NCI-H2227 (cell line): Measurements from ENCODE around the gene KCNMB1.

ENCODE experiments used
- DNase-seq: peaks from one replicate; lab custom pipeline; 2025; ENCODE audit not compliant: unreplicated experiment; lab: John Stamatoyannopoulos, UW

The KCNMB1 gene

GRCh38 chr5:170342153-170342725, 46.9 kb downstream of the KCNMB1 start:
- no peak for DNase-seq

DNA sequence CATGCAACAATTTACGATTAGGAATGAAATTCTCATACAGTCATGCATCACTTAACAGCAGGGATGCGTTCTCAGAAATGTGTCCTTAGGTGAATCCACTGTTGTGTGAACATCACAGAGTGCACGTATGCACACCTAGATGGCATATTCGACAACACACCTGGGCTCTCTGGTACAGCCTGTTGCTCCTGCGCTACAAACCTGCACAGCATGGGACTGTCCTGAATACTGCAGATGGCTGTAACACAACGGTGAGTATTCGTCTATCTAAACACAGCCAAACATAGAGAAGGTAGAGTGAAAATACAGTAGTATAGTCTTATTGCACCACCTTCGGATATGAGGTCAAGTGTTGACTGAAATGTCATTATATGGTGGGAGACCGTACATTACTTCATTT, 47.6 kb downstream of the KCNMB1 start:
- DNase-seq = no peak

GRCh38 chr5:170339780-170340167, 49.4 kb downstream of the KCNMB1 start:
- no peak for DNase-seq

DNA sequence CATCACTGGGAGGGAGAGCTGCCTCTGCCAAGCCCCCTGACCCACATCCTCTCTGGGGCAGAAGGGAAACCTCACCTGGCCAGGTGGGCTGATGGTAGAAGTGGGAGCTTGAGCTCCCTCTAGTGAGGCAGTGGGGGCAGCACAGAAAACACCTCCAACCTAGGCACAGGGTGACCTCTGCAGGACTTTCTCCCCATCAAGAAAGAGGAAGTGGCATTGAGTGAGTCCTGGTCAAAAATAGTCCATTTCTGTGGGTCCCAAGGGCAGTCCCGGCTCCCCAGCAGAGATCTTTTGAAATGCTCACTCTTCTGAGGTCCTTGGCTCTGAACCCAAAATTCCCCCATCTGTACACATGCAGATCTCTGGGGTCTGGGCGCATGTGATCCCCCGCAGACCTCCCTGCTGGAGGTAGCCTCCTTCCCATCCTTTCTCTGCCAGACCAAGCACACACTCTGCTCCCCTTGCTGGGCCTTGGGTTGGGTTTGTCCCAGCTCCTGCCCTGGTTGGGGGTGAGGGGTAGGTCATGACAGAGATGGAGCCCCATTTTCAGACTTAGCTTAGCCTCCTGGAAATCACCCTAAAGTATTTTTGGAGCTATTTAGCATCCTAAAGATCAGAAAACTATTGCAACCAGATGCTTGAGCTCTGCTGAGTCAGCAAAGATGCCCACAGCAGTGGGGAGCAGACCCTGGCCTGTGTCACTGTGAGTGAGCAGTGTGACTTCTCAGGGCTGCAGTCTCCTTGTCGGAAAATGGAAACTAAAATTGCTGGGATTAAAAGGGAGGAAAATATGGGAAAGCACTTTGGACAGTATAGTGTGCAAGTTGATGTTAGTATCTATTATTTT, 50.0 kb downstream of the KCNMB1 start:
- DNase-seq = no peak

GRCh38 chr5:170338291-170338690, 50.9 kb downstream of the KCNMB1 start:
- DNase-seq = no peak

- peak; percentile 50 for DNase-seq
Measured at GRCh38 chr5:170337045-170337733, 52.0 kb downstream of the KCNMB1 start.

DNA sequence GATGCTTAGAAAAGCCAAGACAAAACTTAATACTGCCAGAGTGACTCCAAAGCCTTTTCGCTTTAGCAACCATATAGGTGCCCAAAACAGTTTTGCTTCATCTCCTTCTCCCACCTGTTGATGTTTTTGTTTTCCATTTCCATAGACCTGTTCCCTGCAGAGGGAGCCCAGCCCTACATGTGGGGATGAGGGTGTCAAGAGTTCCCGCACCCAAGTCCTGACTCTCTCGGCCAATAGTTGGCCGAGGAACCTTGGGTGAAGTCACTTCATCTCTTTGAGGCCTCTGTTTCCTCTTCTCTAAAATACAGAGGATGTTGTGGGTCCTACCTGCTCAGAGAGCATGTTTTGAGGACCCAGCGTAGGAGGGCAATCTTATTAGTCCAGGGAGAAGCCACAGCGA, 53.1 kb downstream of the KCNMB1 start:
- DNase-seq = no peak

- DNase-seq = no peak
Measured at GRCh38 chr5:170334626-170335025, 54.5 kb downstream of the KCNMB1 start.

DNA sequence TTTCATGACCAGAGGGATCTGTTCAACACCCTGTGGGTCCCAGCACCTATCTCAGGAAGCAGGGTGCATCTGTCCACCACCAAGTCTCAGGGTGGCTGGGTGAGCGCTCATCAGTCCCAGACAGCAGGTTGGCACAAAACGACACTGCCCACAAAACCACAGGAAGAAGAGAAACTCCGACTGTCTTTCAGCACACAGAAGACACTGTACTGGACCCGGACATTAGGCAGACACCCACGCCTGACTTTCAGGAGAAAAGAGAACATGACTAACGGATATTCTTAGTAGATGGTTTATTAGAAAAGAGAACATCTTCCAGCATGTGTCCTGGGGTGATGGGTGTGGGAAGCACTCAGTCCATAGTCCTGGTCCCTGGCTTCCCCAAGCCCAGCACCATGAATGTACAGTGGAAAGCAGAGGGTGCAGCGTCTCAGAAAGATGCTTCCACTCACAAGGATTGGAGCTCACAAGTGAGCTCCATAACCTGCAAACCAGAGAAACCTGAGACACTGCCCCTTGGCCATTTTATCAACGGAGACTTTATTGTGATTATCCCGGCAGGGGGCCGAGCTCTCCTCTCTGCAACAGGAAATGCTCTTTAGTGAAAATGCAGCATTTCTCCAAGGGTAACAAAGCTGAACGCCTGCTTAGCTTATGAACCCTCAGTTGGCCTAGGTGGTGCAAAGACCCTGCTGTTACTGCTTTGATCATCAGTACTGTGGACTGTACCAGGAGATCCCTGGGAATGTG, 55.8 kb downstream of the KCNMB1 start:
- peak; percentile 62 for DNase-seq

- DNase-seq = no peak
Measured at GRCh38 chr5:170332058-170332457, 57.1 kb downstream of the KCNMB1 start.

- DNase-seq = no peak
Measured at GRCh38 chr5:170330568-170331054, 58.6 kb downstream of the KCNMB1 start.

- DNase-seq = no peak
Measured at GRCh38 chr5:170329524-170329923, 59.6 kb downstream of the KCNMB1 start.

- no peak for DNase-seq
Measured at GRCh38 chr5:170327829-170328228, 61.3 kb downstream of the KCNMB1 start.

- DNase-seq = no peak
Measured at GRCh38 chr5:170327168-170327567, 62.0 kb downstream of the KCNMB1 start.
